CD4-positive, alpha-beta memory T cell (primary cell): ENCODE measurements around the gene TTC34. TPM values are rescaled to one million over a fixed set of nuclear protein-coding genes. Genes with fewer than 3 reads are reported as not detected.
A peak's percentile ranks its signal among the peaks of the same experiment; 100 is the strongest.
"Not testable (repeated sequence)": the region's sequence is repeated elsewhere in the genome, so short reads cannot be mapped to it uniquely, and the experiment has no call there.

ENCODE experiments used
- CTCF ChIA-PET: fragments of 350-600 bp; sonication (Branson Sonifier 250); formaldehyde crosslinking; loops from one replicate; lab custom pipeline; 2021; ENCODE audit warnings: inconsistent platforms; ENCODE audit not compliant: partially characterized antibody; lab: Charles Lee
- POLR2A ChIA-PET: fragments of 350-600 bp; sonication (Branson Sonifier 250); formaldehyde crosslinking; loops from one replicate; lab custom pipeline; 2021; ENCODE audit not compliant: partially characterized antibody; lab: Charles Lee
- DNase-seq, 5 donors: peaks; one replicate each; pipeline versions ENCODE4 v3.0.0 to v3.0.0-alpha.2; 2020 to 2022; ENCODE audit warnings: mixed read lengths in 1 of 5
- H3K27ac ChIP-seq: one replicate; pipeline ENCODE4 v1.7.0; 2013; ENCODE audit warnings: low read depth, low read length
- H3K27me3 ChIP-seq: 2 replicates; pipeline ENCODE4 v1.7.0; 2013; ENCODE audit warnings: mild to moderate bottlenecking, low read length, moderate library complexity; ENCODE audit not compliant: insufficient read depth
- H3K36me3 ChIP-seq: 2 replicates; pipeline ENCODE4 v1.7.0; 2013; ENCODE audit warnings: mild to moderate bottlenecking, low read length, moderate library complexity; ENCODE audit not compliant: insufficient read depth
- H3K4me1 ChIP-seq: 2 replicates; pipeline ENCODE4 v1.7.0; 2013; ENCODE audit warnings: mild to moderate bottlenecking, low read length, moderate library complexity; ENCODE audit not compliant: insufficient read depth
- H3K4me3 ChIP-seq, 2 donors: one replicate each; pipeline ENCODE4 v1.7.0; 2013; ENCODE audit warnings: low read length in 2 of 2, mild to moderate bottlenecking in 1 of 2
- H3K9me3 ChIP-seq, 2 donors: one replicate each; pipeline ENCODE4 v1.7.0; 2013; ENCODE audit warnings: low read length in 2 of 2, control low read depth in 1 of 2; ENCODE audit not compliant: control insufficient read depth in 1 of 2
- H3K27ac Mint-ChIP-seq, 7 donors: one replicate each; pipeline ENCODE4 v1.8.0; 2020 to 2021; ENCODE audit warnings: mixed read lengths in 7 of 7, mild to moderate bottlenecking in 6 of 7, inconsistent platforms in 3 of 7, moderate library complexity in 3 of 7
- H3K27me3 Mint-ChIP-seq, 2 donors: one replicate each; pipeline ENCODE4 v1.8.0; 2020 to 2021; ENCODE audit warnings: mixed read lengths in 2 of 2
- H3K36me3 Mint-ChIP-seq, 2 donors: one replicate each; pipeline ENCODE4 v1.8.0; 2020 to 2021; ENCODE audit warnings: mixed read lengths in 2 of 2, inconsistent platforms in 1 of 2, mild to moderate bottlenecking in 1 of 2
- H3K4me1 Mint-ChIP-seq, 4 donors: one replicate each; pipeline ENCODE4 v1.8.0; 2020 to 2021; ENCODE audit warnings: mixed read lengths in 4 of 4, mild to moderate bottlenecking in 1 of 4
- H3K4me3 Mint-ChIP-seq, 8 donors: one replicate each; pipeline ENCODE4 v1.8.0; 2020 to 2021; ENCODE audit warnings: mixed read lengths in 8 of 8, mild to moderate bottlenecking in 7 of 8, moderate library complexity in 6 of 8, inconsistent platforms in 3 of 8
- H3K9me3 Mint-ChIP-seq, 8 donors: one replicate each; pipeline ENCODE4 v1.8.0; 2020 to 2021; ENCODE audit warnings: mixed read lengths in 8 of 8, mild to moderate bottlenecking in 5 of 8, inconsistent platforms in 3 of 8, moderate library complexity in 1 of 8
- intact Hi-C: fragments of 100-400 bp; cut with micrococcal nuclease; formaldehyde crosslinking; loops from one replicate; pipeline ENCODE4 v1.15.1; 2023
- polyA plus RNA-seq, 2 donors: library from polyadenylated mRNA; unstranded; fragments of 300-500 nt; fragmentation: Illumina TruSeq; gene quantifications; one replicate each; pipeline ENCODE4 v1.2.3, GENCODE V29; 2021
- total RNA-seq, 2 experiments: library from RNA; stranded (reverse); gene quantifications; one replicate each; pipeline ENCODE4 v1.2.3, GENCODE V29; 2021

The TTC34 gene
- total and polyA plus RNA-seq, 4 experiments from 2014 or later, result 0.06 to 4.9 (median 4.8) TPM; not detected in 1

DNA sequence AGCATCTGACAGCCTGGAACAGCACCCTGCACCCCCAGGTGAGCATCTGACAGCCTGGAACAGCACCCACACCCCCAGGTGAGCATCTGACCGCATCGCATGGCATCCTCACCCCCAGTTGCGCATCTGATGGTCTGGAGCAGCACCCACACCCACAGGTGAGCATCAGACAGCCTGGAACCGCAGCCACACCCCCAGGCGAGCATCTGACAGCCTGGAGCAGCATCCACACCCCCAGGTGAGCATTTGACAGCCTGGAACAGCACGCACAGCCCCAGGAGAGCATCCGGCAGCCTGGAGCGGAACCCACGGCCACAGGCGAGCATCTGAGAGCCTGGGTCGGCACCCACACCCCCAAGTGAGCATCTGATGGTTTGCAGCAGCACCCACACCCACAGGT is 118.6 kb downstream of the TTC34 start:
- DNase-seq, intact Hi-C loops, H3K27ac Mint-ChIP-seq: not testable (repeated sequence)

DNA sequence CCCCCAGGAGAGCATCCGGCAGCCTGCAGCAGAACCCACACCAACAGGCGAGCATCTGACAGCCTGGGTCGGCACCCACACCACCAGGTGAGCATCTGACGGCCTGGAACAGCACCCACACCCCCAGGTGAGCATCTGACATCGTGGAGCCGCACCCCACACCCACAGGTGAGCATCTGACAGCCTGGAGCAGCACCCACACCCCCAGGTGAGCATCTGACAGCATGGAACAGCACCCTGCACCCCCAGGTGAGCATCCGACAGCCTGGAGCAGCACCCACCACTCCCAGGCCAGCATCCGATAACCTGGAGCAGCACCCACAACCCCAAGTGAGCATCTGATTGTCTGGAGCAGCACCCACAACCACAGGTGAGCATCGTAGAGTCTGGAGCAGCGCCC is 124.8 kb downstream of the TTC34 start:
- H3K9me3 ChIP-seq, H3K27ac Mint-ChIP-seq, H3K9me3 Mint-ChIP-seq, CTCF ChIA-PET, H3K4me1 ChIP-seq, H3K27ac ChIP-seq, H3K36me3 Mint-ChIP-seq, H3K27me3 Mint-ChIP-seq, H3K4me1 Mint-ChIP-seq, H3K27me3 ChIP-seq, intact Hi-C loops, H3K4me3 ChIP-seq, H3K36me3 ChIP-seq, DNase-seq, POLR2A ChIA-PET, H3K4me3 Mint-ChIP-seq: not testable (repeated sequence)

More for the DNA sequence above, 118.6 kb downstream of the TTC34 start:
- CTCF ChIA-PET, H3K27ac ChIP-seq, H3K4me3 Mint-ChIP-seq, H3K4me1 ChIP-seq, H3K9me3 ChIP-seq, H3K27me3 Mint-ChIP-seq, POLR2A ChIA-PET, H3K4me3 ChIP-seq, H3K36me3 Mint-ChIP-seq, H3K27me3 ChIP-seq, H3K36me3 ChIP-seq, H3K9me3 Mint-ChIP-seq, H3K4me1 Mint-ChIP-seq: not testable (repeated sequence)

DNA sequence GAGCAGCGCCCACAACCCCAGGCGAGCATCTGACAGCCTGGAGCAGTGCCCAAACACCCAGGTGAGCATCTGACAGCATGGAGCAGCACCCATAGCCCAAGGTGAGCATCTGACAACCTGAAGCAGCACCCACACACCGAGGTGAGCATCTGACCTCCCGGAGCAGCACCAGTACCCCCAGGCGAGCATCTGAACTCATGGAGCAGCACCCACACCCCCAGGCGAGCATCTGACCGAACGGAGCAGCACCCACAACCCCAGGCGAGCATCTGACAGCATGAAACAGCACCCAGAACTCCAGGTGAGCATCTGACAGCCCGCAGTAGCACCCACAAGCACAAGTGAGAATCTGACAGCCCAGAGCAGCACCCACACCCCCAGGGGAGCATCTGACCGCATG is 129.8 kb downstream of the TTC34 start:
- H3K27ac Mint-ChIP-seq, H3K27ac ChIP-seq, POLR2A ChIA-PET, H3K36me3 Mint-ChIP-seq, CTCF ChIA-PET, H3K4me1 ChIP-seq, H3K9me3 ChIP-seq, H3K27me3 ChIP-seq, H3K4me1 Mint-ChIP-seq, H3K36me3 ChIP-seq, DNase-seq, intact Hi-C loops, H3K4me3 ChIP-seq, H3K9me3 Mint-ChIP-seq, H3K27me3 Mint-ChIP-seq, H3K4me3 Mint-ChIP-seq: not testable (repeated sequence)

DNA sequence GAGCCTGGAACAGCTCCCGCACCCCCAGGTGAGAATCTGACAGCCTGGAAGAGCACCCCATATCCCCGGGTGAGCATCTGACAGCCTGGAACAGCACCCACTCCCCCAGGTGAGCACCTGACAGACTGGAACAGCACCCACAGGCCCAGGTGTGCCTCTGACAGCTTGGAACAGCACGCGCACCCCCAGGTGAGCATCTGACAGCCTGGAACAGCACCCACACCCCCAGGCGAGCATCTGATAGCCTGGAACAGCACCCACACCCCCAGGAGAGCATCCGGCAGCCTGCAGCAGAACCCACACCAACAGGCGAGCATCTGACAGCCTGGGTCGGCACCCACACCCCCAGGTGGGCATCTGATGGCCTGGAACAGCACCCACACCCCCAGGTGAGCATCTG is 141.7 kb downstream of the TTC34 start:
- not testable (repeated sequence) for H3K36me3 ChIP-seq

DNA sequence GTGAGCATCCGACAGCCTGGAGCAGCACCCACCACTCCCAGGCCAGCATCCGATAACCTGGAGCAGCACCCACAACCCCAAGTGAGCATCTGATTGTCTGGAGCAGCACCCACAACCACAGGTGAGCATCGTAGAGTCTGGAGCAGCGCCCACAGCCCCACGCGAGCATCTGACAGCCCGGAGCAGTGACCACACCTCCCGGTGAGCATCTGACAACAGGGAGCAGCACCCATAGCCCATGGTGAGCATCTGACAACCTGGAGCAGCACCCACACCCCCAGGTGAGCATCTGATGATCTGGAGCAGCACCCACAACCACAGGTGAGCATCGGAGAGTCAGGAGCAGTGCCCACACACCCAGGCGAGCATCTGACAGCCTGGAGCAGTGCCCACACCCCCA is 143.6 kb downstream of the TTC34 start:
- H3K36me3 ChIP-seq, POLR2A ChIA-PET, H3K9me3 Mint-ChIP-seq, CTCF ChIA-PET, H3K4me1 Mint-ChIP-seq, H3K27ac ChIP-seq, H3K4me1 ChIP-seq, H3K4me3 ChIP-seq, intact Hi-C loops, DNase-seq, H3K9me3 ChIP-seq, H3K4me3 Mint-ChIP-seq, H3K27ac Mint-ChIP-seq, H3K36me3 Mint-ChIP-seq: not testable (repeated sequence)
- peaks cover 28 to 29% of the 10 kb centered on the region in 2 donors for H3K27me3 Mint-ChIP-seq
- peaks cover 22% of the 10 kb centered on the region for H3K27me3 ChIP-seq

More for the DNA sequence above, 141.7 kb downstream of the TTC34 start:
- H3K4me3 Mint-ChIP-seq, H3K9me3 ChIP-seq, H3K9me3 Mint-ChIP-seq, H3K27ac ChIP-seq, H3K27me3 ChIP-seq, H3K36me3 Mint-ChIP-seq, POLR2A ChIA-PET, intact Hi-C loops, CTCF ChIA-PET, H3K4me3 ChIP-seq, H3K4me1 ChIP-seq, H3K27ac Mint-ChIP-seq, DNase-seq, H3K4me1 Mint-ChIP-seq: not testable (repeated sequence)
- H3K27me3 Mint-ChIP-seq, result peaks cover 10% of the 10 kb centered on the region in 2 donors

DNA sequence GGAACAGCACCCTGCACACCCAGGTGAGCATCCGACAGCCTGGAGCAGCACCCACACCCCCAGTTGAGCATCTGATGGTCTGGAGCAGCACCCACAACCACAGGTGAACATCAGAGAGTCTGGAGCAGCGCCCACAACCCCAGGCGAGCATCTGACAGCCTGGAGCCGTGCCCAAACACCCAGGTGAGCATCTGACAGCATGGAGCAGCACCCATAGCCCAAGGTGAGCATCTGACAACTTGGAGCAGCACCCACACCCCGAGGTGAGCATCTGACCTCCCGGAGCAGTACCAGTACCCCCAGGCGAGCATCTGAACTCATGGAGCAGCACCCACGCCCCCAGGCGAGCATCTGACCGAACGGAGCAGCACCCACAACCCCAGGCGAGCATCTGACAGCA is 144.4 kb downstream of the TTC34 start:
- H3K4me1 Mint-ChIP-seq, POLR2A ChIA-PET, H3K36me3 Mint-ChIP-seq, H3K4me3 Mint-ChIP-seq, H3K4me3 ChIP-seq, H3K9me3 ChIP-seq, DNase-seq, H3K9me3 Mint-ChIP-seq, intact Hi-C loops, CTCF ChIA-PET, H3K27ac Mint-ChIP-seq, H3K27ac ChIP-seq, H3K36me3 ChIP-seq, H3K4me1 ChIP-seq: not testable (repeated sequence)
- peaks cover 35 to 36% of the 10 kb centered on the region in 2 donors for H3K27me3 Mint-ChIP-seq
- H3K27me3 ChIP-seq, result peaks cover 25% of the 10 kb centered on the region

DNA sequence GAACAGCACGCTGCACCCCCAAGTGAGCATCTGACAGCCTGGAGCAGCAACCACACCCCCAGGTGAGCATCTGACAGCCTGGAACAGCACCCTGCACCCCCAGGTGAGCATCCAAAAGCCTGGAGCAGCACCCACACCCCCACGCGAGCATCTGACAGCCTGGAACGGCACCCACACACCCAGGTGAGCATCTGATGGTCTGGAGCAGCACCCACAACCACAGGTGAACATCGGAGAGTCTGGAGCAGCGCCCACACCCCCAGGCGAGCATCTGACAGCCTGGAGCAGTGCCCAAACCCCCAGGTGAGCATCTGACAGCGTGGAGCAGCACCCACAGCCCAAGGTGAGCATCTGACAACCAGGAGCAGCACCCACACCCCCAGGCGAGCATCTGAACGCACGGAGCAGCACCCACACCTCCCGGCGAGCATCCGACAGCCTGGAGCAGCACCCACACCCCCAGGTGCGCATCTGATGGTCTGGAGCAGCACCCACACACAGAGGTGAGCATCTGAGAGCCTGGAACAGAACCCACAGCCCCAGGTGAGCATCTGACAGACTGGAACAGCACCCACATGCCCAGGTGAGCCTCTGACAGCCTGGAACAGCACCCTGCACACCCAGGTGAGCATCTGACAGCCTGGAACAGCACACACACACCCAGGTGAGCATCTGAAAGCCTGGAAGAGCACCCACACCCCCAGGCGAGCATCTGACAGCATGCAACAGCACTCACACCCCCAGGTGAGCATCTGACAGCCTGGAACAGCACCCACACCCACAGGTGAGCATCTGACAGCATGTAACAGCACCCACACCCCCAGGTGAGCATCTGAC is 145.7 kb downstream of the TTC34 start:
- H3K36me3 Mint-ChIP-seq, H3K4me3 ChIP-seq, H3K4me1 Mint-ChIP-seq, H3K4me3 Mint-ChIP-seq, intact Hi-C loops, H3K27ac ChIP-seq, CTCF ChIA-PET, H3K9me3 ChIP-seq, H3K4me1 ChIP-seq, H3K36me3 ChIP-seq, H3K27ac Mint-ChIP-seq, H3K9me3 Mint-ChIP-seq, POLR2A ChIA-PET: not testable (repeated sequence)
- peak in 1 of 5 donors; percentile 53 for DNase-seq
- peaks cover 39% of the 10 kb centered on the region in 2 donors for H3K27me3 Mint-ChIP-seq
- peaks cover 28% of the 10 kb centered on the region for H3K27me3 ChIP-seq
